Endothelial cell of umbilical vein (primary cell): ENCODE measurements around the gene RASAL2. TPM values are rescaled to one million over a fixed set of nuclear protein-coding genes. Genes with fewer than 3 reads are reported as not detected.

ENCODE experiments used
- BruUV-seq: library from RNA; stranded (reverse); fragments of 400-500 nt; replicated peaks from 2 replicates; lab custom pipeline; 2021; lab: Mats Ljungman, UMichigan
- CTCF ChIA-PET: fragments of 300-600, 350-600 bp; sonication (Branson Sonifier 250); formaldehyde crosslinking; loops from one replicate; lab custom pipeline; 2021; ENCODE audit warnings: antibody characterized with exemption, inconsistent platforms; lab: Charles Lee
- POLR2A ChIA-PET: fragments of 300-600, 350-600 bp; sonication (Branson Sonifier 250); formaldehyde crosslinking; loops from one replicate; lab custom pipeline; 2021; ENCODE audit warnings: antibody characterized with exemption, inconsistent platforms; lab: Charles Lee
- DNase-seq: peaks from one replicate; pipeline ENCODE4 v3.0.0-alpha.2; 2011; ENCODE audit warnings: low read depth, low spot score
- FAIRE-seq: peaks from 2 replicates; lab custom pipeline; 2011; peaks lifted over from hg19 to GRCh38; lab: Jason Lieb, UNC
- H2AFZ ChIP-seq: 2 replicates; pipeline ENCODE4 v1.6.0; 2012; ENCODE audit warnings: low read depth, low read length, control low read depth, inconsistent platforms
- H3K27ac ChIP-seq: 2 replicates; pipeline ENCODE4 v1.5.1; 2011; ENCODE audit warnings: low read depth, mild to moderate bottlenecking, control low read depth, low read length, moderate library complexity; ENCODE audit not compliant: insufficient read depth
- H3K27me3 ChIP-seq, 2 experiments: 2 replicates each; pipeline versions ENCODE4 v1.6.0 to v1.6.1; 2011; ENCODE audit warnings: low read length in 2 of 2, mixed read lengths in 1 of 2; ENCODE audit not compliant: control insufficient read depth in 2 of 2, insufficient read depth in 2 of 2
- H3K36me3 ChIP-seq, 2 experiments: 2 replicates in 1 of 2; 3 replicates in 1 of 2; pipeline ENCODE4 v1.5.1; 2011; ENCODE audit warnings: low read length in 2 of 2, mild to moderate bottlenecking in 1 of 2, moderate library complexity in 1 of 2; ENCODE audit not compliant: control insufficient read depth in 2 of 2, insufficient read depth in 2 of 2; ENCODE audit errors: extremely low read depth in 1 of 2
- H3K4me1 ChIP-seq: 3 replicates; pipeline ENCODE4 v1.5.1; 2011; ENCODE audit warnings: mild to moderate bottlenecking, low read length; ENCODE audit not compliant: control insufficient read depth, insufficient read depth; ENCODE audit errors: extremely low read depth
- H3K4me2 ChIP-seq: 2 replicates; pipeline ENCODE4 v1.6.1; 2011; ENCODE audit warnings: low read length, control low read depth, mixed read lengths; ENCODE audit not compliant: insufficient read depth
- H3K4me3 ChIP-seq, 3 experiments: fragments of 200-600 bp in 1 of 3; sonication (generic), shearing (Covaris generic) in 1 of 3; replicated peaks in 1 of 3; 2 replicates each; pipeline ENCODE4 v1.5.1; 2011 to 2016; ENCODE audit warnings: control low read depth in 3 of 3, low read length in 3 of 3, mild to moderate bottlenecking in 2 of 3, inconsistent platforms in 1 of 3, low read depth in 1 of 3, moderate library complexity in 1 of 3; ENCODE audit not compliant: insufficient read depth in 1 of 3
- H3K79me2 ChIP-seq: 2 replicates; pipeline ENCODE4 v1.6.0; 2012; ENCODE audit warnings: low read length, inconsistent platforms; ENCODE audit not compliant: control insufficient read depth, insufficient read depth
- H3K9ac ChIP-seq: replicated peaks from 2 replicates; pipeline ENCODE3; 2011; ENCODE audit warnings: low read length, control low read depth; ENCODE audit not compliant: insufficient read depth; ENCODE audit errors: extremely low read depth
- H3K9me1 ChIP-seq: replicated peaks from 3 replicates; pipeline ENCODE4 v1.6.0; 2011; ENCODE audit warnings: mild to moderate bottlenecking, low read length; ENCODE audit not compliant: control insufficient read depth, insufficient read depth; ENCODE audit errors: extremely low read depth
- H3K9me3 ChIP-seq: replicated peaks from 2 replicates; pipeline ENCODE4 v1.5.1; 2012; ENCODE audit warnings: low read length, inconsistent platforms; ENCODE audit not compliant: control insufficient read depth, insufficient read depth
- H4K20me1 ChIP-seq: replicated peaks from 2 replicates; pipeline ENCODE3; 2011; ENCODE audit warnings: mild to moderate bottlenecking, low read length; ENCODE audit not compliant: control insufficient read depth, insufficient read depth; ENCODE audit errors: extremely low read depth
- EZH2 ChIP-seq: IDR thresholded peaks from 2 replicates; pipeline ENCODE4 v1.6.1; 2012; ENCODE audit warnings: borderline replicate concordance, low read depth, mild to moderate bottlenecking, moderate library complexity, low read length, inconsistent platforms; ENCODE audit not compliant: severe bottlenecking
- GATA2 ChIP-seq: IDR thresholded peaks from 2 replicates; pipeline ENCODE4 v1.7.0; 2011; ENCODE audit warnings: low read depth, mild to moderate bottlenecking, moderate library complexity, mixed read lengths, low read length; ENCODE audit not compliant: insufficient read length, insufficient read depth
- MYC ChIP-seq: IDR thresholded peaks from one replicate; pipeline ENCODE4 v1.6.1; 2011; ENCODE audit warnings: mild to moderate bottlenecking, low read depth, low read length
- POLR2A ChIP-seq: IDR thresholded peaks from 2 replicates; pipeline ENCODE4 v1.6.1; 2012; ENCODE audit warnings: low read depth, mild to moderate bottlenecking, control low read depth, low read length
- POLR2AphosphoS5 ChIP-seq: IDR thresholded peaks from 2 replicates; pipeline ENCODE4 v1.6.1; 2012; ENCODE audit warnings: low read depth, mild to moderate bottlenecking, control low read depth, low read length, moderate library complexity; ENCODE audit not compliant: insufficient read depth
- dilution Hi-C: fragments of 300-500 bp; cut with MboI; formaldehyde crosslinking; loops from one replicate; pipeline ENCODE4 v1.15.0; 2019; ENCODE audit warnings: low sequenced_read_pairs; ENCODE audit not compliant: extremely low pct_ligation_motif_present
- intact Hi-C: fragments of 100-400 bp; cut with micrococcal nuclease; formaldehyde crosslinking; loops from one replicate; pipeline ENCODE4 v1.10.0; 2022
- polyA plus RNA-seq, 4 experiments: library from polyadenylated mRNA; depleted of rRNA in 3 of 4; stranded (reverse) in 3 of 4; unstranded in 1 of 4; fragments of >200 nt; gene quantifications; 2 replicates each; pipeline versions ENCODE4 v1.2.1 to v1.2.3, GENCODE V29; 2011 to 2012; ENCODE audit warnings: missing spikeins in 1 of 4
- total RNA-seq: library from RNA; stranded (reverse); gene quantifications from 2 replicates; pipeline ENCODE4 v1.2.3, GENCODE V29; 2021
- TF ChIP-seq, protein P1 (sequence below): IDR thresholded peaks from 2 replicates; pipeline ENCODE4 v1.6.1; 2011; ENCODE audit not compliant: insufficient read depth, insufficient read length
- TF ChIP-seq, protein P2 (sequence below), 2 donors: IDR thresholded peaks; 1 replicate in 1 of 2; 2 replicates in 1 of 2; pipeline ENCODE4 v1.5.1; 2011; ENCODE audit warnings: low read length in 2 of 2, mild to moderate bottlenecking in 2 of 2, moderate library complexity in 2 of 2, control low read depth in 1 of 2, inconsistent platforms in 1 of 2, low read depth in 1 of 2; ENCODE audit not compliant: insufficient read depth in 1 of 2; ENCODE audit errors: extremely low read depth in 1 of 2

The RASAL2 gene
- total and polyA plus RNA-seq, 2 donors (not counting 3 experiments of a cell fraction or from before 2014, with no cell fraction given): 12.5 to 15.5 TPM

DNA sequence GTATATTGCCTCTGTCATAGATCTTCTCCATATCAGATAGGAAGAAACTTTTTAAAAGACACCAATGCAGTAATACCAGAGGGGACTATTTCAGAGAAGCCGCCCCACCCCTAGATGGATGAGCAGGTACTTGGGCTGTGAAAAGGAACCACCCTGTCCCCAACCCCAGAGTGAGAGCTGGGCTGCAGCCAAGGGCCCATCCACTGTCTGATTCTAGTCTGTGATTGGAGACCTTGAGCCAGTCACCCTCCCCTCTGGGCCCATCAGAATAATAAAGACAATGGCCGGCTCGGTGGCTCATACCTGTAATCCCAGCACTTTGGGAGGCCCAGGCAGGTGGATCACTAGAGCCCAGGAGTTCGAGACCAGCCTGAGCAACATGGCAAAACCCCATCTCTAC is 397.8 kb downstream of the RASAL2 start:
- H3K9me1 ChIP-seq: no peaks in the 10 kb centered on the region
- FAIRE-seq: no peak

More for the DNA sequence above, 397.8 kb downstream of the RASAL2 start:
- DNase-seq: no peak
- CTCF ChIA-PET: interaction anchor here (3.8 kb wide), 1 partner anchor 10 kb away, joined by 21 read pairs; no protein-coding TSS in a partner anchor
- Histone ChIP-seq H3K79me2 (no peaks in the 10 kb centered on the region), H3K27ac (no peak overlapping the region), H3K9me3 (no peaks in the 10 kb centered on the region), H2AFZ (no peak overlapping the region), H3K4me3 (no peak overlapping the region), H3K4me1 (no peaks in the 10 kb centered on the region), H3K36me3 (no peaks in the 10 kb centered on the region), H3K27me3 (no peaks in the 10 kb centered on the region), H4K20me1 (no peaks in the 10 kb centered on the region), H3K4me2 (no peak overlapping the region), H3K9ac (no peak overlapping the region)
- no TSS peak for BruUV-seq
- TF ChIP-seq, protein P1, sequence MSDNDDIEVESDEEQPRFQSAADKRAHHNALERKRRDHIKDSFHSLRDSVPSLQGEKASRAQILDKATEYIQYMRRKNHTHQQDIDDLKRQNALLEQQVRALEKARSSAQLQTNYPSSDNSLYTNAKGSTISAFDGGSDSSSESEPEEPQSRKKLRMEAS: no peak
- TF ChIP-seq GATA2 (no peak), POLR2AphosphoS5 (no peak), EZH2 (no peak), POLR2A (no peak), MYC (no peak)
- TF ChIP-seq, protein P2, sequence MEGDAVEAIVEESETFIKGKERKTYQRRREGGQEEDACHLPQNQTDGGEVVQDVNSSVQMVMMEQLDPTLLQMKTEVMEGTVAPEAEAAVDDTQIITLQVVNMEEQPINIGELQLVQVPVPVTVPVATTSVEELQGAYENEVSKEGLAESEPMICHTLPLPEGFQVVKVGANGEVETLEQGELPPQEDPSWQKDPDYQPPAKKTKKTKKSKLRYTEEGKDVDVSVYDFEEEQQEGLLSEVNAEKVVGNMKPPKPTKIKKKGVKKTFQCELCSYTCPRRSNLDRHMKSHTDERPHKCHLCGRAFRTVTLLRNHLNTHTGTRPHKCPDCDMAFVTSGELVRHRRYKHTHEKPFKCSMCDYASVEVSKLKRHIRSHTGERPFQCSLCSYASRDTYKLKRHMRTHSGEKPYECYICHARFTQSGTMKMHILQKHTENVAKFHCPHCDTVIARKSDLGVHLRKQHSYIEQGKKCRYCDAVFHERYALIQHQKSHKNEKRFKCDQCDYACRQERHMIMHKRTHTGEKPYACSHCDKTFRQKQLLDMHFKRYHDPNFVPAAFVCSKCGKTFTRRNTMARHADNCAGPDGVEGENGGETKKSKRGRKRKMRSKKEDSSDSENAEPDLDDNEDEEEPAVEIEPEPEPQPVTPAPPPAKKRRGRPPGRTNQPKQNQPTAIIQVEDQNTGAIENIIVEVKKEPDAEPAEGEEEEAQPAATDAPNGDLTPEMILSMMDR (IDR thresholded peaks at IDR 0.05; ENCODE audit: extremely low read depth in 1 of 2, insufficient read depth in 1 of 2, low read depth in 1 of 2, low read length in 2 of 2): no peak
- intact Hi-C loops (no loop called here), dilution Hi-C loops (no loop called here)
- POLR2A ChIA-PET: no interaction called here
